CD8-positive, alpha-beta memory T cell (primary cell): Measurements from ENCODE around the gene TOR3A. TPM values are rescaled to one million over a fixed set of nuclear protein-coding genes. Genes with fewer than 3 reads are reported as not detected.

Source experiments
- CTCF ChIA-PET: fragments of 350-600 bp; sonication (Branson Sonifier 250); formaldehyde crosslinking; loops from one replicate; lab custom pipeline; 2021; ENCODE audit warnings: antibody characterized with exemption; lab: Charles Lee
- POLR2A ChIA-PET: fragments of 350-600 bp; sonication (Branson Sonifier 250); formaldehyde crosslinking; loops from one replicate; lab custom pipeline; 2021; ENCODE audit warnings: antibody characterized with exemption; lab: Charles Lee
- DNase-seq, 5 donors: peaks; one replicate each; pipeline versions ENCODE4 v3.0.0 to v3.0.0-alpha.2; 2020 to 2022; ENCODE audit warnings: mixed read lengths in 1 of 5
- H3K27ac ChIP-seq: one replicate; pipeline ENCODE4 v1.7.0; 2013; ENCODE audit warnings: low read depth, mild to moderate bottlenecking, low read length, moderate library complexity
- H3K27me3 ChIP-seq: 2 replicates; pipeline ENCODE4 v1.7.0; 2013; ENCODE audit warnings: low read length, mild to moderate bottlenecking; ENCODE audit not compliant: insufficient read depth, poor library complexity, severe bottlenecking
- H3K36me3 ChIP-seq: 2 replicates; pipeline ENCODE4 v1.7.0; 2013; ENCODE audit warnings: mild to moderate bottlenecking, low read length, moderate library complexity; ENCODE audit not compliant: insufficient read depth
- H3K4me1 ChIP-seq: 2 replicates; pipeline ENCODE4 v1.7.0; 2013; ENCODE audit warnings: mild to moderate bottlenecking, low read length, moderate library complexity; ENCODE audit not compliant: insufficient read depth
- H3K4me3 ChIP-seq: 2 replicates; pipeline ENCODE4 v1.7.0; 2013; ENCODE audit warnings: mild to moderate bottlenecking, low read length
- H3K9me3 ChIP-seq: 2 replicates; pipeline ENCODE4 v1.7.0; 2013; ENCODE audit warnings: mild to moderate bottlenecking, low read length
- H3K27ac Mint-ChIP-seq, 8 donors: one replicate each; pipeline ENCODE4 v1.8.0; 2020 to 2021; ENCODE audit warnings: mixed read lengths in 8 of 8, mild to moderate bottlenecking in 6 of 8, inconsistent platforms in 3 of 8, moderate library complexity in 3 of 8
- H3K27me3 Mint-ChIP-seq, 2 donors: one replicate each; pipeline ENCODE4 v1.8.0; 2020 to 2021; ENCODE audit warnings: mixed read lengths in 2 of 2, mild to moderate bottlenecking in 1 of 2, moderate library complexity in 1 of 2
- H3K36me3 Mint-ChIP-seq, 3 donors: one replicate each; pipeline ENCODE4 v1.8.0; 2020 to 2021; ENCODE audit warnings: mixed read lengths in 3 of 3, inconsistent platforms in 1 of 3, mild to moderate bottlenecking in 1 of 3
- H3K4me1 Mint-ChIP-seq, 3 donors: one replicate each; pipeline ENCODE4 v1.8.0; 2020 to 2021; ENCODE audit warnings: mixed read lengths in 3 of 3, inconsistent platforms in 1 of 3, mild to moderate bottlenecking in 1 of 3
- H3K4me3 Mint-ChIP-seq, 7 donors: one replicate each; pipeline ENCODE4 v1.8.0; 2020 to 2021; ENCODE audit warnings: mixed read lengths in 7 of 7, mild to moderate bottlenecking in 6 of 7, moderate library complexity in 4 of 7, inconsistent platforms in 2 of 7
- H3K9me3 Mint-ChIP-seq, 5 donors: one replicate each; pipeline ENCODE4 v1.8.0; 2020 to 2022; ENCODE audit warnings: mixed read lengths in 5 of 5, mild to moderate bottlenecking in 3 of 5, moderate library complexity in 2 of 5, inconsistent platforms in 1 of 5
- polyA plus RNA-seq: library from polyadenylated mRNA; unstranded; fragments of 300-500 nt; fragmentation: Illumina TruSeq; gene quantifications from one replicate; pipeline ENCODE4 v1.2.3, GENCODE V29; 2021
- total RNA-seq, 2 experiments: library from RNA; stranded (reverse); gene quantifications; one replicate each; pipeline ENCODE4 v1.2.3, GENCODE V29; 2021

The TOR3A gene
- total and polyA plus RNA-seq, 3 experiments from 2014 or later: 43.8 to 54.6 (median 48.5) TPM

GRCh38 chr1:179120736-179121135, 38.9 kb downstream of the TOR3A start:
- peaks cover 20% of the 10 kb centered on the region for H3K36me3 ChIP-seq
- no peak overlapping the region for H3K27ac ChIP-seq
- Mint-ChIP-seq H3K4me3 (no peak overlapping the region), H3K9me3 (no peaks in the 10 kb centered on the region), H3K27ac (peak overlapping the region in 1 of 8 donors; percentile 9), H3K27me3 (no peaks in the 10 kb centered on the region), H3K4me1 (no peaks in the 10 kb centered on the region), H3K36me3 (peaks cover 0 to 62% (median 17%) of the 10 kb centered on the region in 3 donors)
- H3K27me3 ChIP-seq: no peaks in the 10 kb centered on the region
- H3K4me1 ChIP-seq: no peaks in the 10 kb centered on the region
- no peak overlapping the region for H3K4me3 ChIP-seq
- no peaks in the 10 kb centered on the region for H3K9me3 ChIP-seq
- CTCF ChIA-PET: interaction anchor here (1.0 to 2.5 kb wide), 9 partner anchors 9 to 248 kb away, joined by 3 to 32 read pairs (median 4); partner anchors contain the start of gene AXDND1
- POLR2A ChIA-PET: no interaction called here
- DNase-seq: no peak

GRCh38 chr1:179121159-179121938, 39.5 kb downstream of the TOR3A start:
- no peaks in the 10 kb centered on the region for H3K9me3 Mint-ChIP-seq
- no peak overlapping the region for H3K4me3 ChIP-seq
- no peak overlapping the region for H3K27ac ChIP-seq
- no peak overlapping the region for H3K4me3 Mint-ChIP-seq
- H3K36me3 Mint-ChIP-seq: peaks cover 0 to 60% (median 17%) of the 10 kb centered on the region in 3 donors
- H3K27ac Mint-ChIP-seq: peak overlapping the region in 3 of 8 donors; percentile 9 to 47 (median 33)
- ChIA-PET POLR2A (interaction anchor here (0.6 kb wide), 1 partner anchor 42 kb away, joined by 3 read pairs; no protein-coding TSS in a partner anchor), CTCF (interaction anchor here (1.0 to 2.5 kb wide), 11 partner anchors 9 to 248 kb away, joined by 3 to 32 read pairs (median 4); partner anchors contain the start of gene AXDND1)
- DNase-seq: peak in 3 of 5 donors; percentile 15 to 51 (median 33)
- H3K27me3 ChIP-seq: no peaks in the 10 kb centered on the region
- no peaks in the 10 kb centered on the region for H3K27me3 Mint-ChIP-seq
- H3K4me1 Mint-ChIP-seq: no peaks in the 10 kb centered on the region
- H3K36me3 ChIP-seq: peaks cover 20% of the 10 kb centered on the region
- no peaks in the 10 kb centered on the region for H3K4me1 ChIP-seq
- no peaks in the 10 kb centered on the region for H3K9me3 ChIP-seq

- ChIA-PET POLR2A (no interaction called here), CTCF (interaction anchor here (0.6 to 1.7 kb wide), 2 partner anchors 45 to 719 kb away, joined by 3 to 5 read pairs; no protein-coding TSS in a partner anchor)
- Histone ChIP-seq H3K27ac (no peak overlapping the region), H3K4me1 (peaks cover 14% of the 10 kb centered on the region), H3K4me3 (no peak overlapping the region), H3K9me3 (no peaks in the 10 kb centered on the region), H3K27me3 (no peaks in the 10 kb centered on the region), H3K36me3 (peaks cover 3% of the 10 kb centered on the region)
- DNase-seq: no peak
- peaks cover 4 to 12% (median 9%) of the 10 kb centered on the region in 3 donors for H3K4me1 Mint-ChIP-seq
- no peak overlapping the region for H3K4me3 Mint-ChIP-seq
- H3K27ac Mint-ChIP-seq: peak overlapping the region in 1 of 8 donors; percentile 62
- no peaks in the 10 kb centered on the region for H3K27me3 Mint-ChIP-seq
- H3K9me3 Mint-ChIP-seq: no peaks in the 10 kb centered on the region
- H3K36me3 Mint-ChIP-seq: peaks cover 0 to 33% (median 10%) of the 10 kb centered on the region in 3 donors
These were observed 43.0 kb downstream of the TOR3A start for GRCh38 chr1:179124873-179125272.

- CTCF ChIA-PET: interaction anchor here (0.9 kb wide), 1 partner anchor 244 kb away, joined by 3 read pairs; no protein-coding TSS in a partner anchor
- H3K27me3 ChIP-seq: no peaks in the 10 kb centered on the region
- Mint-ChIP-seq H3K36me3 (peaks cover 0 to 27% (median 6%) of the 10 kb centered on the region in 3 donors), H3K4me3 (no peak overlapping the region), H3K4me1 (peaks cover 10 to 22% (median 19%) of the 10 kb centered on the region in 3 donors), H3K27ac (no peak overlapping the region), H3K9me3 (no peaks in the 10 kb centered on the region), H3K27me3 (no peaks in the 10 kb centered on the region)
- H3K4me3 ChIP-seq: no peak overlapping the region
- H3K36me3 ChIP-seq: peaks cover under 1% of the 10 kb centered on the region
- POLR2A ChIA-PET: interaction anchor here (0.5 to 0.6 kb wide), 2 partner anchors 114 to 240 kb away, joined by 3 read pairs; no protein-coding TSS in a partner anchor
- no peak overlapping the region for H3K27ac ChIP-seq
- no peak for DNase-seq
- H3K4me1 ChIP-seq: peaks cover 19% of the 10 kb centered on the region
- no peaks in the 10 kb centered on the region for H3K9me3 ChIP-seq
These were observed 44.6 kb downstream of the TOR3A start for GRCh38 chr1:179126338-179127060.

GRCh38 chr1:179127163-179127895, 45.5 kb downstream of the TOR3A start:
- no peak for DNase-seq
- Histone ChIP-seq H3K27ac (no peak overlapping the region), H3K27me3 (no peaks in the 10 kb centered on the region), H3K4me3 (no peak overlapping the region), H3K9me3 (no peaks in the 10 kb centered on the region), H3K4me1 (peaks cover 19% of the 10 kb centered on the region), H3K36me3 (no peaks in the 10 kb centered on the region)
- Mint-ChIP-seq H3K36me3 (peaks cover 0 to 26% (median 6%) of the 10 kb centered on the region in 3 donors), H3K27ac (peak overlapping the region in 2 of 8 donors; percentile 1 to 29), H3K9me3 (no peaks in the 10 kb centered on the region), H3K4me1 (peaks cover 10 to 22% (median 19%) of the 10 kb centered on the region in 3 donors), H3K27me3 (no peaks in the 10 kb centered on the region), H3K4me3 (peak overlapping the region in 1 of 7 donors; percentile 42)
- CTCF ChIA-PET: no interaction called here
- POLR2A ChIA-PET: interaction anchor here (0.5 to 0.6 kb wide), 2 partner anchors 113 to 239 kb away, joined by 3 read pairs; no protein-coding TSS in a partner anchor

GRCh38 chr1:179128520-179128919, 46.6 kb downstream of the TOR3A start:
- Histone ChIP-seq H3K9me3 (no peaks in the 10 kb centered on the region), H3K4me1 (peaks cover 19% of the 10 kb centered on the region), H3K27me3 (no peaks in the 10 kb centered on the region), H3K36me3 (no peaks in the 10 kb centered on the region), H3K4me3 (no peak overlapping the region), H3K27ac (no peak overlapping the region)
- Mint-ChIP-seq H3K9me3 (no peaks in the 10 kb centered on the region), H3K4me3 (no peak overlapping the region), H3K36me3 (peaks cover 0 to 21% (median 6%) of the 10 kb centered on the region in 3 donors), H3K4me1 (peaks cover 10 to 22% (median 19%) of the 10 kb centered on the region in 3 donors), H3K27ac (peak overlapping the region in 2 of 8 donors; percentile 10 to 47), H3K27me3 (no peaks in the 10 kb centered on the region)
- POLR2A ChIA-PET: interaction anchor here (0.7 kb wide), 1 partner anchor 27 kb away, joined by 4 read pairs; no protein-coding TSS in a partner anchor
- CTCF ChIA-PET: no interaction called here
- no peak for DNase-seq
